ENCODE data around the gene GGTLC2.
"Not testable (repeated sequence)": the region's sequence is repeated elsewhere in the genome, so short reads cannot be mapped to it uniquely, and the experiment has no call there.

The GGTLC2 gene

GRCh38 chr22:22638313-22638712 lies 6.1 kb upstream of the GGTLC2 start:
- DNase-seq (ENCODE audit: low read depth in 2 of 2) = not testable (repeated sequence)

GRCh38 chr22:22642255-22642654 lies 2.2 kb upstream of the GGTLC2 start:
- DNase-seq (ENCODE audit: low read depth in 2 of 2) = not testable (repeated sequence)

GRCh38 chr22:22645969-22646368 lies 1.6 kb downstream of the GGTLC2 start:
- DNase-seq (ENCODE audit: low read depth in 2 of 2) = not testable (repeated sequence)

GRCh38 chr22:22647952-22648351 lies 3.5 kb downstream of the GGTLC2 start:
- DNase-seq (ENCODE audit: low read depth in 2 of 2) = not testable (repeated sequence)

GRCh38 chr22:22648863-22649536 lies 4.6 kb downstream of the GGTLC2 start:
- DNase-seq (ENCODE audit: low read depth in 2 of 2) = not testable (repeated sequence)

GRCh38 chr22:22649761-22650160 lies 5.3 kb downstream of the GGTLC2 start:
- DNase-seq (ENCODE audit: low read depth in 2 of 2) = not testable (repeated sequence)

GRCh38 chr22:22650398-22650797 lies 6.0 kb downstream of the GGTLC2 start:
- DNase-seq (ENCODE audit: low read depth in 2 of 2) = not testable (repeated sequence)

GRCh38 chr22:22650803-22651515 lies 6.5 kb downstream of the GGTLC2 start:
- not testable (repeated sequence) for DNase-seq (ENCODE audit: low read depth in 2 of 2)

GRCh38 chr22:22651593-22651992 lies 7.2 kb downstream of the GGTLC2 start:
- DNase-seq (ENCODE audit: low read depth in 2 of 2) = not testable (repeated sequence)

- not testable (repeated sequence) for DNase-seq (ENCODE audit: low read depth in 2 of 2)
Observed at GRCh38 chr22:22652102-22652501, 7.7 kb downstream of the GGTLC2 start.

GRCh38 chr22:22652573-22652972 lies 8.2 kb downstream of the GGTLC2 start:
- not testable (repeated sequence) for DNase-seq (ENCODE audit: low read depth in 2 of 2)

GRCh38 chr22:22653677-22654381 lies 9.4 kb downstream of the GGTLC2 start:
- not testable (repeated sequence) for DNase-seq (ENCODE audit: low read depth in 2 of 2)

GRCh38 chr22:22655452-22656290 lies 11.3 kb downstream of the GGTLC2 start:
- DNase-seq (ENCODE audit: low read depth in 2 of 2) = no peak

- no peak for DNase-seq (ENCODE audit: low read depth in 2 of 2)
Observed at GRCh38 chr22:22657712-22658111, 13.3 kb downstream of the GGTLC2 start.

GRCh38 chr22:22661275-22661674 lies 16.9 kb downstream of the GGTLC2 start:
- no peak for DNase-seq (ENCODE audit: low read depth in 2 of 2)

GRCh38 chr22:22662095-22662494 lies 17.7 kb downstream of the GGTLC2 start:
- DNase-seq (ENCODE audit: low read depth in 2 of 2) = no peak

- DNase-seq (ENCODE audit: low read depth in 2 of 2) = no peak
Observed at GRCh38 chr22:22663861-22664800, 19.7 kb downstream of the GGTLC2 start.

- no peak for DNase-seq (ENCODE audit: low read depth in 2 of 2)
Observed at GRCh38 chr22:22666307-22667091, 22.1 kb downstream of the GGTLC2 start.

GRCh38 chr22:22667966-22668880 lies 23.8 kb downstream of the GGTLC2 start:
- no peak for DNase-seq (ENCODE audit: low read depth in 2 of 2)

Data from stimulated activated CD4-positive, alpha-beta T cell treated with anti-CD3 and anti-CD28 coated beads, Interleukin-1b, Interleukin-23, amount 100 ng/mL, for 4 hours (primary cell).